Smooth muscle cell (in vitro differentiated cells): Measurements from ENCODE around the gene PPP4R4. TPM values are rescaled to one million over a fixed set of nuclear protein-coding genes. Genes with fewer than 3 reads are reported as not detected.

Experiments
- DNase-seq: peaks from one replicate; lab custom pipeline; 2025; ENCODE audit not compliant: unreplicated experiment; lab: John Stamatoyannopoulos, UW
- H2AFZ ChIP-seq: fragments of 200-600 bp; sonication (generic); 2 replicates; pipeline ENCODE4 v1.6.0; 2016; ENCODE audit warnings: antibody characterized with exemption, low read depth, mild to moderate bottlenecking
- H3F3A ChIP-seq: fragments of 200-600 bp; sonication (generic); 2 replicates; pipeline ENCODE4 v1.6.0; 2017; ENCODE audit warnings: antibody characterized with exemption, low read depth
- H3K27ac ChIP-seq: fragments of 200-600 bp; sonication (generic); 2 replicates; pipeline ENCODE4 v1.5.1; 2016; ENCODE audit warnings: low read depth, mild to moderate bottlenecking
- H3K27me3 ChIP-seq: fragments of 200-600 bp; sonication (generic); 2 replicates; pipeline ENCODE4 v1.6.1; 2016; ENCODE audit warnings: low read depth, mild to moderate bottlenecking
- H3K36me3 ChIP-seq: fragments of 200-600 bp; sonication (generic); 2 replicates; pipeline ENCODE4 v1.5.1; 2016; ENCODE audit warnings: low read depth
- H3K4me1 ChIP-seq: fragments of 200-600 bp; sonication (generic); 2 replicates; pipeline ENCODE4 v1.5.1; 2016; ENCODE audit warnings: low read depth
- H3K4me2 ChIP-seq: fragments of 200-600 bp; sonication (generic); 2 replicates; pipeline ENCODE4 v1.6.0; 2016; ENCODE audit warnings: mild to moderate bottlenecking
- H3K4me3 ChIP-seq: fragments of 200-600 bp; sonication (generic); 2 replicates; pipeline ENCODE4 v1.5.1; 2016; ENCODE audit warnings: mild to moderate bottlenecking
- H3K79me2 ChIP-seq: fragments of 200-600 bp; sonication (generic); 2 replicates; pipeline ENCODE4 v1.6.0; 2016; ENCODE audit warnings: low read depth, mild to moderate bottlenecking
- H3K9ac ChIP-seq: fragments of 200-600 bp; sonication (generic); 2 replicates; pipeline ENCODE4 v1.6.0; 2016; ENCODE audit warnings: low read depth
- H3K9me3 ChIP-seq: fragments of 200-600 bp; sonication (generic); replicated peaks from 2 replicates; pipeline ENCODE4 v1.5.1; 2016; ENCODE audit warnings: low read depth
- H4K20me1 ChIP-seq: fragments of 200-600 bp; sonication (generic); 2 replicates; pipeline ENCODE4 v1.6.0; 2016; ENCODE audit warnings: low read depth
- CTCF ChIP-seq: fragments of 200-600 bp; sonication (generic); IDR thresholded peaks from 2 replicates; pipeline ENCODE4 v1.5.1; 2017; ENCODE audit warnings: borderline replicate concordance, mild to moderate bottlenecking, antibody characterized with exemption; ENCODE audit not compliant: insufficient read depth, poor library complexity, severe bottlenecking
- WGBS: methylation state at CpG from one replicate; pipeline ENCODE4 v1.1.7; 2016; ENCODE audit warnings: low lambda C conversion rate; 5-methylcytosine and 5-hydroxymethylcytosine counted together
- polyA plus RNA-seq: library from polyadenylated mRNA; unstranded; fragments of >200 nt; fragmentation: Nextera tagmentation; extraction: Ambion mirVana; gene quantifications from 2 replicates; pipeline ENCODE4 v1.2.1, GENCODE V29; 2016
- total RNA-seq: library from RNA; depleted of rRNA; stranded (reverse); fragments of >200 nt; gene quantifications from 2 replicates; pipeline ENCODE4 v1.2.3, GENCODE V29; 2014

The PPP4R4 gene
- total and polyA plus RNA-seq, 2 experiments from 2014 or later = 0.27 TPM

DNA sequence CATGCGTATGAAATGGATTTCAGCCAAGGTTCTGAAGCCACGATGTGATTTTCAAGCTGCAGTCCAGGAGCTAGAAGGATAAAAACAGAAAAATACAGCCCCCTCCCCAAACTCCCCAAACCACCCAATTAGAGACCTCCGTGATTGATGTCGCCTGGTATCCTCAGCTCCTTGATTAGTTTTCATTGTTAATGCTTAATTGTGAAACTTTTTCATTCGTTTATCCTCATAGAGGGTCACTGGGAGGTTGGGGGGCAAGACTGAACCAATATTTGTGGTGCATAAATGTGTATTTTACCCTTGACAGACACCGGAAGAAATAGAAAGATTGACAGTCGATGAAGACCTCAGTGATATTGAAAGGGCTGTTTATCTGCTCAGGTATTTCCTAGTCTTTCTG lies 1.6 kb downstream of the PPP4R4 start:
- TF ChIP-seq CTCF = no peak

GRCh38 chr14:94176808-94177207 lies 2.7 kb downstream of the PPP4R4 start:
- WGBS = 87% methylated on average over 3 of the region's 3 CpGs
- no peak for TF ChIP-seq CTCF
- peaks cover 17% of the 10 kb centered on the region for H3K4me1 ChIP-seq
- no peak overlapping the region for H2AFZ ChIP-seq
- no peaks in the 10 kb centered on the region for H3K9me3 ChIP-seq
- H4K20me1 ChIP-seq = no peaks in the 10 kb centered on the region
- no peak for DNase-seq
- peaks cover 57% of the 10 kb centered on the region for H3K27me3 ChIP-seq
- H3F3A ChIP-seq = no peaks in the 10 kb centered on the region
- H3K9ac ChIP-seq = no peak overlapping the region
- no peak overlapping the region for H3K27ac ChIP-seq
- H3K4me2 ChIP-seq = no peak overlapping the region
- no peaks in the 10 kb centered on the region for H3K36me3 ChIP-seq
- no peaks in the 10 kb centered on the region for H3K79me2 ChIP-seq
- H3K4me3 ChIP-seq = no peak overlapping the region

More for the DNA sequence above, 1.6 kb downstream of the PPP4R4 start:
- peaks cover 17% of the 10 kb centered on the region for H3K4me1 ChIP-seq
- no peaks in the 10 kb centered on the region for H3K9me3 ChIP-seq
- WGBS = 28% methylated on average over 7 of the region's 7 CpGs
- no peaks in the 10 kb centered on the region for H4K20me1 ChIP-seq
- peaks cover 57% of the 10 kb centered on the region for H3K27me3 ChIP-seq
- no peak for DNase-seq
- no peak overlapping the region for H2AFZ ChIP-seq
- H3K4me2 ChIP-seq = no peak overlapping the region
- H3K9ac ChIP-seq = no peak overlapping the region
- no peaks in the 10 kb centered on the region for H3K79me2 ChIP-seq
- H3K36me3 ChIP-seq = no peaks in the 10 kb centered on the region
- no peak overlapping the region for H3K27ac ChIP-seq
- H3K4me3 ChIP-seq = no peak overlapping the region
- H3F3A ChIP-seq = peaks cover 3% of the 10 kb centered on the region

GRCh38 chr14:94177806-94178205 lies 3.7 kb downstream of the PPP4R4 start:
- peaks cover 17% of the 10 kb centered on the region for H3K4me1 ChIP-seq
- no peak overlapping the region for H3K27ac ChIP-seq
- no peak overlapping the region for H2AFZ ChIP-seq
- no peak overlapping the region for H3K4me3 ChIP-seq
- no peak for TF ChIP-seq CTCF
- no peaks in the 10 kb centered on the region for H3F3A ChIP-seq
- WGBS = 50% methylated on average over 1 of the region's 1 CpG
- H3K9ac ChIP-seq = no peak overlapping the region
- H3K27me3 ChIP-seq = peaks cover 56% of the 10 kb centered on the region
- no peaks in the 10 kb centered on the region for H3K79me2 ChIP-seq
- H3K9me3 ChIP-seq = no peaks in the 10 kb centered on the region
- no peaks in the 10 kb centered on the region for H4K20me1 ChIP-seq
- no peaks in the 10 kb centered on the region for H3K36me3 ChIP-seq
- DNase-seq = no peak
- H3K4me2 ChIP-seq = no peak overlapping the region

DNA sequence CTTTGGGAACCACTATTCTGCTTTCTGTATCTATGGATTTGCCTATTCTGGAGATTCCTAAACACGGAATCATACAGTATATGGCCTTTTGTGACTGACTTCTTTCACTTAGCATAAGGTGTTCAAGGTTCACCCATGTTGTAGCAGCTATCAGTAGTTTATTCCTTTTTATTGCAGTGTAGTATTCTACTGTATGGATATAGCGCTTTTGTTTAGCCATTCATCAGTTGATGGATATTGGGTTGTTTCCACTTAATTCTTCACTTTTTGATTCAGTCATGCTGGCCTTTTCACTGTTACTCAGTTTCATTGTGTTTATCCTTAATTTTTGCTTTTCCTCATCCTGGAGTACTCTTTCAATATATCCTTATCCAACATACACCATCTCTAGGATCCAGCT lies 5.1 kb downstream of the PPP4R4 start:
- no peak overlapping the region for H3K4me2 ChIP-seq
- H3F3A ChIP-seq = no peaks in the 10 kb centered on the region
- H3K9ac ChIP-seq = no peak overlapping the region
- DNase-seq = no peak
- 86% methylated on average over 2 of the region's 2 CpGs for WGBS
- H3K4me1 ChIP-seq = peaks cover 17% of the 10 kb centered on the region
- no peak for TF ChIP-seq CTCF
- H3K27ac ChIP-seq = no peak overlapping the region
- no peak overlapping the region for H2AFZ ChIP-seq
- no peaks in the 10 kb centered on the region for H3K36me3 ChIP-seq
- H3K27me3 ChIP-seq = peaks cover 54% of the 10 kb centered on the region
- H3K9me3 ChIP-seq = no peaks in the 10 kb centered on the region
- no peak overlapping the region for H3K4me3 ChIP-seq
- H3K79me2 ChIP-seq = no peaks in the 10 kb centered on the region
- no peaks in the 10 kb centered on the region for H4K20me1 ChIP-seq
